ENCODE measurements around the gene ATE1. TPM values are rescaled to one million over a fixed set of nuclear protein-coding genes. Genes with fewer than 3 reads are reported as not detected.

Gene ATE1
- polyA plus RNA-seq, 2 of the 4 experiments (the other 2 are of a cell fraction), result 27.2 to 58.8 TPM

DNA sequence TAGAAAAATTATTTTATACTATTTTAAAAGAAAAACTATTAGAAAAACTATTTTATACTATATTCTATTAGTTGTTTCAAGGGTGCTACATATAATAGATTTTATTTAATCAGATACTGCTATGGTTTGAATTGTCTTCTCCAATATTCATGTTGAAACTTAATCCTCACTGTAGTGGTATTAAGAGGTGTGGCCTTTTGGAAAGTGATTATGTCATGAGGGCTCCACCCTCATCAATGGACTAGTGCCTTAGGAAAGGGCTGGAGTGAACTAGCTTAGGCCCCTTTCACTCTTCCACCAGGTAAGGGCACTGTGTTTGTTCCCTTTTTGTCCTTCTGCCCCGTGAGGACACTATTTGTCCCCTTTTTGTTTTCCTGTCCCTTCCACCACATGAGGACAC, 111.6 kb downstream of the ATE1 start:
- Histone ChIP-seq H3K27ac (no peak overlapping the region), H3K4me3 (no peak overlapping the region), H3K4me2 (no peak overlapping the region), H3K9me3 (no peaks in the 10 kb centered on the region), H3K4me1 (no peaks in the 10 kb centered on the region)
- 100% methylated on average over 1 of the region's 1 CpG for WGBS (ENCODE audit: missing lambda C conversion rate)
- ATAC-seq, result no peak
- ChIA-PET POLR2A (no interaction called here), CTCF (no interaction called here)
- no peak for TF ChIP-seq BCL3 (IDR thresholded peaks at IDR 0.05)
- TF ChIP-seq HOXA7 (CRISPR knock-in tag; IDR thresholded peaks at IDR 0.05), result no peak
- TF ChIP-seq CBX8 (IDR thresholded peaks at IDR 0.05), result no peak
- TF ChIP-seq HOXB13 (CRISPR knock-in tag; IDR thresholded peaks at IDR 0.05; ENCODE audit: low read depth), result no peak
- no peak for TF ChIP-seq KDM5A (IDR thresholded peaks at IDR 0.05)
- no peak for TF ChIP-seq JUN (IDR thresholded peaks at IDR 0.05)
- TF ChIP-seq TP53 (CRISPR knock-in tag; IDR thresholded peaks at IDR 0.05), result no peak
- no peak for TF ChIP-seq FOSL2 (IDR thresholded peaks at IDR 0.05)
- TF ChIP-seq FOSL2 (CRISPR knock-in tag; IDR thresholded peaks at IDR 0.05), result no peak
- no peak for TF ChIP-seq EHMT2 (IDR thresholded peaks at IDR 0.05; ENCODE audit: low read depth)
- no peak for TF ChIP-seq JUNB (IDR thresholded peaks at IDR 0.05)
- no peak for DNase-seq (ENCODE audit: low read depth in 1 of 2, low spot score in 1 of 2)
- FAIRE-seq, result no peak

DNA sequence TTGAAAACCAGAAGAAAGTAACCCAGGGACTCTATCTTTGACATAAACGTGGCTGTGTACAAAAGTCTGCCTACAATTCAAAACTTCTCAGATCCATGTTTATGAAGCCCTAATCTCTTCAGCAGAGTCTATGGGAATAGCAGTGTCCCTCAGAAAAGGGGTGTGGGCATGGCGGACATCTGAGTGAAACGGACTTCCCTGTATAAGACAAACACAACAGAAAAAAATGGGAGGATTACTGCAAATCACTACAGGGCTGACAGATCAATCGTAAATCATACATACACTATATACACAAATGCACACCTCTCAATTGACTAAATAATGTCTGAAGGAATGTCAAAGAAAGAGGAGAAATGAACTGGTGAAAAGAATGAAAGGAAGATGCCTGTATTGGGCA, 114.0 kb downstream of the ATE1 start:
- H3K9me3 ChIP-seq, result no peaks in the 10 kb centered on the region
- ChIA-PET CTCF (interaction anchor here (0.6 to 2.3 kb wide), 3 partner anchors 10 to 1061 kb away, joined by 3 to 10 read pairs (median 10); no protein-coding TSS in a partner anchor), POLR2A (no interaction called here)
- DNase-seq (ENCODE audit: low read depth in 1 of 2, low spot score in 1 of 2) (no peak), FAIRE-seq (no peak), ATAC-seq (no peak)
- no peaks in the 10 kb centered on the region for H3K4me1 ChIP-seq
- TF ChIP-seq HDAC2 (IDR thresholded peaks at IDR 0.05), result no peak
- TF ChIP-seq TP53 (CRISPR knock-in tag; IDR thresholded peaks at IDR 0.05), result no peak
- no peak for TF ChIP-seq CBX2 (IDR thresholded peaks at IDR 0.05; ENCODE audit: borderline replicate concordance, low read depth)
- TF ChIP-seq GATA3 (IDR thresholded peaks at IDR 0.05; ENCODE audit: borderline replicate concordance), result no peak
- TF ChIP-seq RARB (CRISPR knock-in tag; IDR thresholded peaks at IDR 0.05), result no peak
- TF ChIP-seq RFX5 (IDR thresholded peaks at IDR 0.05), result no peak
- TF ChIP-seq POLR2A (IDR thresholded peaks at IDR 0.05; ENCODE audit: low read length), result no peak
- no peak for TF ChIP-seq CBX8 (IDR thresholded peaks at IDR 0.05)
- TF ChIP-seq ESRRA (IDR thresholded peaks at IDR 0.05; ENCODE audit: borderline replicate concordance, low read length), result no peak
- TF ChIP-seq PHF8 (IDR thresholded peaks at IDR 0.05; ENCODE audit: borderline replicate concordance, low read depth), result no peak
- no peak overlapping the region for H3K4me2 ChIP-seq
- no peak overlapping the region for H3K27ac ChIP-seq
- H3K4me3 ChIP-seq, result no peak overlapping the region
- 77% methylated on average over 4 of the region's 4 CpGs for WGBS (ENCODE audit: missing lambda C conversion rate)

GRCh38 chr10:121813211-121813815, 114.5 kb downstream of the ATE1 start:
- Histone ChIP-seq H3K27ac (no peak overlapping the region), H3K4me2 (no peak overlapping the region), H3K9me3 (no peaks in the 10 kb centered on the region), H3K4me1 (no peaks in the 10 kb centered on the region), H3K4me3 (no peak overlapping the region)
- ATAC-seq, result peak; percentile 43 to 44; a peak in 2 of 6 replicates
- peak in 1 of 2 experiments; percentile 13 for DNase-seq (ENCODE audit: low read depth in 1 of 2, low spot score in 1 of 2)
- CTCF ChIA-PET, result interaction anchor here (0.6 to 2.3 kb wide), 2 partner anchors 11 to 1061 kb away, joined by 3 to 10 read pairs; no protein-coding TSS in a partner anchor
- TF ChIP-seq RFX5 (IDR thresholded peaks at IDR 0.05) (no peak), SMC3 (IDR thresholded peaks at IDR 0.05) (no peak), NPAS2 (CRISPR knock-in tag; IDR thresholded peaks at IDR 0.05; ENCODE audit: borderline replicate concordance) (no peak), CBX2 (IDR thresholded peaks at IDR 0.05; ENCODE audit: borderline replicate concordance, low read depth) (no peak), CHD4 (IDR thresholded peaks at IDR 0.05; ENCODE audit: borderline replicate concordance) (no peak), JUNB (IDR thresholded peaks at IDR 0.05) (no peak), TFCP2L1 (CRISPR knock-in tag; IDR thresholded peaks at IDR 0.05) (no peak), KDM1A (IDR thresholded peaks at IDR 0.05; ENCODE audit: low read depth) (no peak), HOXA7 (CRISPR knock-in tag; IDR thresholded peaks at IDR 0.05) (no peak)
- WGBS (ENCODE audit: missing lambda C conversion rate), result 93% methylated on average over 1 of the region's 1 CpG
- POLR2A ChIA-PET, result no interaction called here
- FAIRE-seq, result no peak

Measured in A549 (cell line).